GF-D8 (cell line): ENCODE measurements around the gene CALR3.
"Not testable (repeated sequence)": the region's sequence is repeated elsewhere in the genome, so short reads cannot be mapped to it uniquely, and the experiment has no call there.

Experiments used
- DNase-seq: peaks from one replicate; lab custom pipeline; 2025; lab: John Stamatoyannopoulos, UW

Gene CALR3

DNA sequence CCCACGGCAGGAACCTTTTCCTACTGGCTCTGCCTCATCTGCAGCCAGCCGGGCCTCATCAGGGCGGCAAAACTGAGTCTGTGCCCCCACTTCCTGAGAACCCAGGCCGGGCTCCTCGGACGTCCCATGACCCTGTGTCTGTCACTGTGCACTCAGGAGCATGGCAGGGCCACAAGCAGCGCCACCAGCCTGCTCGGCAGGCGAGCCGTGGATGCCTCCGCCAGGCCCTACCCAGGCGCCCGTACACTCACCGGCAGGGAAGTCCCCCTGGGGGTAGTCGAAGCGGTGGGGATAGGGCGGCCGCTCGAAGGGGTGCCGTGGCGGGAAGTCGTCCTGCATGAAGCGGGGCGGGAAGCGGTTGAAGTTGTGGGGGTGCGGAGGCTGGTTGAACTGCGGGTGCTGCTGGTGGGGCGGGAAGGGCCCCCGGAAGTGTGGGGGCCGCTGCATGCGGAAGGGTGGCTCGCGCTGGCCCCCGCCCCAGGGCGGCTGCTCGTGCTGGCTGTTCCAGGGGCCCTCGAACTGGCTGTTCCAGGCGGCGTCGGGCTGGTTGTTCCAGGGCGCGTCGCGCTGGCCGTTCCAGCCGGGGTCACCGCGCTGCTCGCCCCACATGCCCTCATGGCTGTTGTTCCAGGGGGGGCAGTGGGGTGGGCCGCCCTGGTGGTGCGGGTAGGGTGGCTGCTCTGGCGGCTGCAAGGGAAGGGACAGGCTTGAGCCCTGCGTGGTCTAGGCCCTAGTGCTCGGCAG is 29.2 kb upstream of the CALR3 start:
- no peak for DNase-seq

DNA sequence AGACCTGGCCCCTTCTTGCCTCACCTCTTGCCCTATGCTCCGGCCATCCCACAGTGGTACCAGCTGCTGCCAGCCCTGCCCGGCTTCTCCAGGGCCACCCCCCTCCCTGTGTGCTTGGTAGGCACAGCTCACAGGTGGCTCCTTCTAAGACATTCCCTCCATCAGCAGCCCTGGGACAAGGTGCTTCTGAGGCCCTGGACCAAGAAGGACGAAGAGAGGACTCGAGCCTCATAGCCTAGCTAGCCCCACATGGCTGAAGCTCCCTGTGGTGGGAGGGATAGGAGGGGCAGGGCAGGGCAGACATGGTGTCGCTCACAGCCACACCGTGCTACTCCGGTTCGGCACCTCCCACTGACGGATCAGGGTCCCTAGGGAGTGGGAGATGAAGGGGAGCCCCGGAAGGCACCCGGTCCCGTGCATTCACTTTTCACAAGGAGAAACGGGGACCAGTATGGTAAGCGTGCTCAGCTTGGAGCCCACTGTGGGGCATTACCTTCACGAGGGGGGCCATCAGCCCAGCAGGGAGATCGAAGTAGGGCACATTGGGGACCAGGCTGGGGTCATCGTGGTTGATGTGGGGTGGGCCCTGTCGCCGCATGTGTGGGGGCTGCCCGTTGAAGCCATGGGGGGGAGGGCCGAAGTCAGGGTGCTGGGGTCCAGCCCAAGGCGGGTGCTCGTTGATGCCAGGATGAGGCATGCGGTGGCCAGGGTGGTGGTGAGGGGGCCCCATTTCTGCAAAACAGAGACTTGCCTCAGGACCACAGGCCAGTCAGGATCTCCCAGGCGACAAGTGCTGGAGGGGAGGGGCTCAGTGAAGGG is 26.8 kb upstream of the CALR3 start:
- no peak for DNase-seq

GRCh38 chr19:16521715-16522289 is 25.8 kb upstream of the CALR3 start:
- no peak for DNase-seq

GRCh38 chr19:16520986-16521624 is 25.1 kb upstream of the CALR3 start:
- no peak for DNase-seq

DNA sequence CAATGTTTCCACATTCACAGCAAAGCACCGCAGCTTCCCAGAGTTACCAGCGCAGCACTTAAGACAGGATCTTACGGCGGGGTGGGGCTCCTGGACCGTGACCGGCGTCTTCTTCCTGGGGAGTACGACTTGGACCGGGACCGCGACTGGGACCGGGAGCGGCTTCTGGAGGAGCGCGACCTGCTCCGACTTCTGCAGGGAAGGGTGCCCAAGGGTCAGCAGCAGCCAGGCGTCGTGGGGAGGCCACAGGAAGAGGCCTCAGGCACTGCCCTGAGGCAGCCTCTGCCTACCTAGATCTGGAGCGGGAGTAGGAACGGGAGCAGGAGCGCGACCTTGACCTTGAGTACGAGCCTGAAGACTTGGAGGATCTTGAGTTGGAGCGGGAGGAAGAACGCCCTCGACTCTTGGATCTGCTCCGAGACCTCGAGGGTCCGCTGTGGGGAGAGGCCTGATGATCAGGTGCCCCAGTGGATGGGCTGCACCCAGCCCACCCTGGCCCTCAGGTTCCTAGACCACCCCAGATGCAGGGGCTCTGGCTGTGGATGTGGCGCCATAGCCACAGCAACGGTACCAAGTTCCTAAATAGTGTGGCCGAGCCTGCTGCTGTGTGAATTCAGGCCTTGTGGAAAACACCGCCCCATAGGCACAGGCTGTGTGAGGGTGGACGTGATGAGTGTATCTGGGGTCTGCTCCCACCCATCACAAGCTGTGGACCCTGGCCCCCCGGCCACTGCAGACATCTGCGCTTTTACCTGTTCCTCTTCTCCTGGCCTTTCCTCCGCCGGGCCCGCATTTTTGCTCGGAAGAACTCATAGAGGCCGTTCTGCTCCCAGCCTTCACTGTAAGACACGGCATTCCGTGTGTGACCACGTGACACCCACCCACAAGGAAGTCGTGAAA is 24.4 kb upstream of the CALR3 start:
- no peak for DNase-seq

- DNase-seq, result no peak
These were observed 23.3 kb upstream of the CALR3 start for GRCh38 chr19:16519230-16519687.

GRCh38 chr19:16518483-16519229 is 22.7 kb upstream of the CALR3 start:
- DNase-seq, result no peak

- DNase-seq, result no peak
These were observed 22.1 kb upstream of the CALR3 start for GRCh38 chr19:16518061-16518460.

- DNase-seq, result no peak
These were observed 21.1 kb upstream of the CALR3 start for GRCh38 chr19:16516923-16517610.

GRCh38 chr19:16516381-16516780 is 20.4 kb upstream of the CALR3 start:
- DNase-seq, result no peak

- no peak for DNase-seq
These were observed 18.5 kb upstream of the CALR3 start for GRCh38 chr19:16514383-16515019.

- DNase-seq, result not testable (repeated sequence)
These were observed 16.6 kb upstream of the CALR3 start for GRCh38 chr19:16512611-16513010.

GRCh38 chr19:16509141-16510061 is 13.4 kb upstream of the CALR3 start:
- no peak for DNase-seq

- DNase-seq, result no peak
These were observed 12.6 kb upstream of the CALR3 start for GRCh38 chr19:16508546-16508945.

GRCh38 chr19:16506961-16507360 is 11.0 kb upstream of the CALR3 start:
- no peak for DNase-seq

DNA sequence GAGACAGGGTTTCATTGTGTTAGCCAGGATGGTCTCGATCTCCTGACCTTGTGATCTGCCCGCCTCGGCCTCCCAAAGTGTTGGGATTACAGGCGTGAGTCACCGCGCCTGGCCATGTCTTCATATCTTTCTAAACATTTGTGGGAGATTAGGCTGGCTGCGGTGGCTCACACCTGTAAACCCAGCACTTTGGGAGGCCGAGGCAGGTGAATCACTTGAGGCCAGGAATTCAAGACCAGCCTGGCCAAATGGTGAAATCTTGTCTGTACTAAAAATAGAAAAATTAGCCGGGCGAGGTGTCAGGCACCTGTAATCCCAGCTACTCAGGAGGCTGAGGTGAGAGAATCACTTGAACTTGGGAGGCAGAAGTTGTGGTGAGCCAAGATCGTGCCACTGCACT is 10.2 kb upstream of the CALR3 start:
- DNase-seq, result not testable (repeated sequence)

- no peak for DNase-seq
These were observed 8.3 kb upstream of the CALR3 start for GRCh38 chr19:16504271-16504670.

- DNase-seq, result no peak
These were observed 1.9 kb upstream of the CALR3 start for GRCh38 chr19:16497837-16498236.
